MM.1S (cell line): Measurements from ENCODE around the gene CT45A1.
A peak's percentile ranks its signal among the peaks of the same experiment; 100 is the strongest.
"Not testable (repeated sequence)": the region's sequence is repeated elsewhere in the genome, so short reads cannot be mapped to it uniquely, and the experiment has no call there.

Experiments
- DNase-seq: peaks from one replicate; pipeline ENCODE4 v3.0.0-alpha.2; 2015
- H2AFZ ChIP-seq: fragments of 300-600 bp; sonication (generic); 2 replicates; pipeline ENCODE4 v1.6.0; 2016; ENCODE audit warnings: antibody characterized with exemption, low read length
- H3F3A ChIP-seq: fragments of 300-600 bp; sonication (generic); 2 replicates; pipeline ENCODE4 v1.6.1; 2016; ENCODE audit warnings: mild to moderate bottlenecking, antibody characterized with exemption, low read length, moderate library complexity, mixed read lengths; ENCODE audit not compliant: insufficient read depth
- H3K27ac ChIP-seq: fragments of 300-600 bp; sonication (generic); 2 replicates; pipeline ENCODE4 v1.5.1; 2016; ENCODE audit warnings: mild to moderate bottlenecking, low read length
- H3K27me3 ChIP-seq: fragments of 300-600 bp; sonication (generic); replicated peaks from 2 replicates; pipeline ENCODE4 v1.6.0; 2016; ENCODE audit warnings: low read length; ENCODE audit not compliant: insufficient read depth
- H3K36me3 ChIP-seq: fragments of 300-600 bp; sonication (generic); replicated peaks from 2 replicates; pipeline ENCODE4 v1.6.1; 2016; ENCODE audit warnings: mild to moderate bottlenecking, low read length, mixed read lengths; ENCODE audit not compliant: insufficient read depth
- H3K4me1 ChIP-seq: fragments of 300-600 bp; sonication (generic); 2 replicates; pipeline ENCODE4 v1.6.1; 2016; ENCODE audit warnings: low read length, mixed read lengths
- H3K4me2 ChIP-seq: fragments of 300-600 bp; sonication (generic); 2 replicates; pipeline ENCODE4 v1.6.0; 2016; ENCODE audit warnings: low read depth, low read length
- H3K4me3 ChIP-seq: fragments of 300-600 bp; sonication (generic); 2 replicates; pipeline ENCODE4 v1.5.1; 2016; ENCODE audit warnings: low read length, mixed read lengths
- H3K79me2 ChIP-seq: fragments of 300-600 bp; sonication (generic); 2 replicates; pipeline ENCODE4 v1.6.1; 2016; ENCODE audit warnings: mixed run types, low read length, mixed read lengths
- H3K9ac ChIP-seq: fragments of 300-600 bp; sonication (generic); 2 replicates; pipeline ENCODE4 v1.6.1; 2016; ENCODE audit warnings: low read length, mixed read lengths
- H3K9me2 ChIP-seq: fragments of 300-600 bp; sonication (generic); replicated peaks from 2 replicates; pipeline ENCODE4 v1.6.1; 2016; ENCODE audit warnings: mild to moderate bottlenecking, low read length, mixed read lengths; ENCODE audit not compliant: insufficient read depth
- H3K9me3 ChIP-seq: fragments of 300-600 bp; sonication (generic); replicated peaks from 2 replicates; pipeline ENCODE4 v1.6.1; 2016; ENCODE audit warnings: mild to moderate bottlenecking, low read length, mixed read lengths; ENCODE audit not compliant: insufficient read depth
- H4K20me1 ChIP-seq: fragments of 300-600 bp; sonication (generic); 2 replicates; pipeline ENCODE4 v1.6.1; 2016; ENCODE audit warnings: mild to moderate bottlenecking, low read length, moderate library complexity, mixed read lengths; ENCODE audit not compliant: insufficient read depth
- EZH2 ChIP-seq: fragments of 300-600 bp; sonication (generic); optimal IDR thresholded peaks from 2 replicates; pipeline ENCODE3; 2017; ENCODE audit warnings: low read depth, mild to moderate bottlenecking, antibody characterized with exemption, low read length, mixed read lengths
- EZH2phosphoT487 ChIP-seq: fragments of 300-600 bp; sonication (generic); IDR thresholded peaks from 2 replicates; pipeline ENCODE4 v1.6.1; 2018; ENCODE audit warnings: antibody characterized with exemption, low read length
- TF ChIP-seq, protein P1 (sequence below): fragments of 300-600 bp; sonication (generic); IDR thresholded peaks from 2 replicates; pipeline ENCODE4 v1.5.1; 2016; ENCODE audit warnings: antibody characterized with exemption, low read length, mixed read lengths

Gene CT45A1, protein sequence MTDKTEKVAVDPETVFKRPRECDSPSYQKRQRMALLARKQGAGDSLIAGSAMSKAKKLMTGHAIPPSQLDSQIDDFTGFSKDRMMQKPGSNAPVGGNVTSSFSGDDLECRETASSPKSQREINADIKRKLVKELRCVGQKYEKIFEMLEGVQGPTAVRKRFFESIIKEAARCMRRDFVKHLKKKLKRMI

DNA sequence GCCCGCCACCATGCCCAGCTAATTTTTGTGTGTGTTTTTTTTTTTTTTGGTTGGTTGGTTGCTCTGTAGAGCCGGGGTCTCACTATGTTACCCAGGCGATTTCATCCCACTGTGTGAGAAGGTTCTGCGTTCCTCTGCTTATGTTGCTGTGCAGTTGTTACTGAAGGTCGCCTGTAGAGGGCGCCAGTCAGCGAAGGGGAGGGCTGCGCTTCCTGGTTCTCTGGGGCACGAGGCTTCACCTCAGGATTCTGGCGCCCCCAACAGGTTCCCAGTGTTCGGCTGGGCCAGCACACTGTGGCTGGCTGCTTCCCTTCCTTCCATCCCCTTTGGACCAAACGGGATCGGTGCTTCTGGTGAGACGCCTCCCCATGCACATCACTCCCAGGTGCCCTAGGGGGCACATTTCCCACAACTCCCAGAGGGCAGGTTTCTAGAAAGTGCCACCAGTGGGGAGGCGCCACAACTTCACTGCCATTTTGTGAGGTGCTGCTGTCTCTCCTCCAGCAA is at the start of gene CT45A1:
Gene CT45A1, plus strand, starts transcription at position 457 of the 507 bp plus-strand sequence. CDS start 5,302 bp downstream, outside the sequence.
- not testable (repeated sequence) for H3K79me2 ChIP-seq, H3K4me3 ChIP-seq, H3K36me3 ChIP-seq, H2AFZ ChIP-seq, H3K9me3 ChIP-seq, H3K9ac ChIP-seq, H3F3A ChIP-seq, H4K20me1 ChIP-seq, H3K9me2 ChIP-seq, H3K27ac ChIP-seq, H3K4me2 ChIP-seq, H3K27me3 ChIP-seq, H3K4me1 ChIP-seq, DNase-seq
- TF ChIP-seq, protein P1, sequence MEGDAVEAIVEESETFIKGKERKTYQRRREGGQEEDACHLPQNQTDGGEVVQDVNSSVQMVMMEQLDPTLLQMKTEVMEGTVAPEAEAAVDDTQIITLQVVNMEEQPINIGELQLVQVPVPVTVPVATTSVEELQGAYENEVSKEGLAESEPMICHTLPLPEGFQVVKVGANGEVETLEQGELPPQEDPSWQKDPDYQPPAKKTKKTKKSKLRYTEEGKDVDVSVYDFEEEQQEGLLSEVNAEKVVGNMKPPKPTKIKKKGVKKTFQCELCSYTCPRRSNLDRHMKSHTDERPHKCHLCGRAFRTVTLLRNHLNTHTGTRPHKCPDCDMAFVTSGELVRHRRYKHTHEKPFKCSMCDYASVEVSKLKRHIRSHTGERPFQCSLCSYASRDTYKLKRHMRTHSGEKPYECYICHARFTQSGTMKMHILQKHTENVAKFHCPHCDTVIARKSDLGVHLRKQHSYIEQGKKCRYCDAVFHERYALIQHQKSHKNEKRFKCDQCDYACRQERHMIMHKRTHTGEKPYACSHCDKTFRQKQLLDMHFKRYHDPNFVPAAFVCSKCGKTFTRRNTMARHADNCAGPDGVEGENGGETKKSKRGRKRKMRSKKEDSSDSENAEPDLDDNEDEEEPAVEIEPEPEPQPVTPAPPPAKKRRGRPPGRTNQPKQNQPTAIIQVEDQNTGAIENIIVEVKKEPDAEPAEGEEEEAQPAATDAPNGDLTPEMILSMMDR: peak; percentile 34

DNA sequence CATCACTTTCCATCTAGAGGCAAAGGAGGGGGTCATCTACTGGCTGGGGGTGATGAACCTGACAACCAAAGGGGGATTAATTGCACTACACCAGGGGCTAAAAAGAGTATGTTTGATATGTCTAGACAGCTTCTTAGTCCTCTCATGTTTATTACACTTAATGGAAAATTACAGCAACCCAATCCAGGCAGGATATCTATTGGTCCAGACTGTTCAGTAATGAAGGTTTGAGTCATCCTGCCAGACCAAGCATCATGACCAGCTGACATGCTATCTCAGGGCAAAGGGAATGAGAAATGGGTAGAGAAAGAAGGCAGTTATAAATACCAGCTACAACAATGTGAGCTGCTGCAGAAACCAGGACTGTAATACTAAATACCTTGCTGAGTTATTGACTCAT is 40.5 kb upstream of the CT45A1 start:
- H3K36me3 ChIP-seq, H3K9ac ChIP-seq, H3K4me2 ChIP-seq, H3K79me2 ChIP-seq, H3F3A ChIP-seq, H3K4me3 ChIP-seq, DNase-seq, H4K20me1 ChIP-seq, H3K9me3 ChIP-seq, H3K27ac ChIP-seq, H3K4me1 ChIP-seq, H3K27me3 ChIP-seq, H3K9me2 ChIP-seq, H2AFZ ChIP-seq: not testable (repeated sequence)

DNA sequence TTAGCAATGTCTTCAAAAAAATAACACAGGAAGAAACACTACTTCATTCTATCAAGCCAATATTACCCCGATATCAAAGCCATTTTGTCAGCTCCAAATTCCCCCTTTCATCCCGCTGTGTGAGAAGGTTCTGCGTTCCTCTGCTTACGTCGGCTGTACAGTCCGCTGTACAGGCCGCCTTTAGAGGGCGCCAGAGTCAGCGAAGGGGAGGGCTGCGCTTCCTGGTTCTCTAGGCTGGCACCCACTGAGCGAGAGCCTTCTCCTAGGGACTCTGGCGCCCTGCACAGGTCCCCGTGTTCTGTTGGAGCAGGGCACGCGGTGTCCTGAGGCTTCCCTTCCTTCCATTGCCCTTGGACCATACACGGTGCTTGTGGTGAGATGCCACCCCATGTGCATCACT is 25.3 kb upstream of the CT45A1 start:
- no peak for DNase-seq
- Histone ChIP-seq H3K79me2 (no peaks in the 10 kb centered on the region), H3F3A (no peaks in the 10 kb centered on the region), H3K4me2 (no peak overlapping the region), H2AFZ (no peak overlapping the region), H3K4me3 (no peak overlapping the region), H3K27me3 (no peaks in the 10 kb centered on the region), H3K36me3 (no peaks in the 10 kb centered on the region), H4K20me1 (no peaks in the 10 kb centered on the region), H3K9ac (no peak overlapping the region), H3K9me3 (no peaks in the 10 kb centered on the region), H3K4me1 (no peaks in the 10 kb centered on the region), H3K27ac (no peak overlapping the region), H3K9me2 (no peaks in the 10 kb centered on the region)
- TF ChIP-seq EZH2 (no peak), EZH2phosphoT487 (no peak)
- TF ChIP-seq, protein P1: no peak

DNA sequence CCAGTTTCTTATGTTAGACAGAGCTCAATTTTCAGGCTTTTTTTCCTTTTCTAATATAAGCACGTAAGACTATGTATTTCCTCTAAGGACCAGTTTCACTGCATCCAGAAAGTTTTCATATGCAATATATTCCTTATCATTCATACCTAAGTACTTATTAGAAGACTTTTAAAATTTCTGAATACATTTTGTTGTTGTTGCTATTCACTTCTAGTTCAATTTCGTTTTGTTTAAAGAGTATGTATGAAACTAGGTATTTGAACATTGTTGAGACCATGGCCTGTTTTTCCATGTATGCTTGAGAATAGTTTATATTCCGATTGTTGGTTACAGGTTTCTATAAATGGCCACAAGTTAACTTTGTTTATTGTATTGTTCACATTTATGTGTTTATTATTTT is 18.0 kb upstream of the CT45A1 start:
- H3K9me2 ChIP-seq: no peaks in the 10 kb centered on the region
- no peak overlapping the region for H3K4me2 ChIP-seq
- H3K9me3 ChIP-seq: no peaks in the 10 kb centered on the region
- no peaks in the 10 kb centered on the region for H3K4me1 ChIP-seq
- no peaks in the 10 kb centered on the region for H3K36me3 ChIP-seq
- no peaks in the 10 kb centered on the region for H3K27me3 ChIP-seq
- H3K4me3 ChIP-seq: no peak overlapping the region
- no peaks in the 10 kb centered on the region for H4K20me1 ChIP-seq
- H2AFZ ChIP-seq: no peak overlapping the region
- no peaks in the 10 kb centered on the region for H3K79me2 ChIP-seq
- H3F3A ChIP-seq: no peaks in the 10 kb centered on the region
- TF ChIP-seq, protein P1: no peak
- no peak for TF ChIP-seq EZH2
- TF ChIP-seq EZH2phosphoT487: no peak
- H3K9ac ChIP-seq: no peak overlapping the region
- DNase-seq: no peak
- no peak overlapping the region for H3K27ac ChIP-seq
